Right lobe of liver (tissue), 4 donors: ENCODE measurements around the gene SEMA4D.

ENCODE experiments used
- CTCF ChIP-seq, 4 donors: fragments of 200-600 bp in 3 of 4; fragments of 450-650 bp in 1 of 4; IDR thresholded peaks; one replicate each; pipeline versions ENCODE4 v1.5.1 to v1.8.0; 2016 to 2022; ENCODE audit warnings: antibody characterized with exemption in 4 of 4, mild to moderate bottlenecking in 2 of 4
- POLR2A ChIP-seq: fragments of 450-650 bp; IDR thresholded peaks from one replicate; pipeline ENCODE4 v1.6.1; 2017; ENCODE audit warnings: antibody characterized with exemption, mild to moderate bottlenecking
- donor health status: DM: no; HTN: no; CAD: no.
- donor health status: DM: no; HTN: no; CAD: no.
- donor health status: DM: no; HTN: yes; CAD: no.

DNA sequence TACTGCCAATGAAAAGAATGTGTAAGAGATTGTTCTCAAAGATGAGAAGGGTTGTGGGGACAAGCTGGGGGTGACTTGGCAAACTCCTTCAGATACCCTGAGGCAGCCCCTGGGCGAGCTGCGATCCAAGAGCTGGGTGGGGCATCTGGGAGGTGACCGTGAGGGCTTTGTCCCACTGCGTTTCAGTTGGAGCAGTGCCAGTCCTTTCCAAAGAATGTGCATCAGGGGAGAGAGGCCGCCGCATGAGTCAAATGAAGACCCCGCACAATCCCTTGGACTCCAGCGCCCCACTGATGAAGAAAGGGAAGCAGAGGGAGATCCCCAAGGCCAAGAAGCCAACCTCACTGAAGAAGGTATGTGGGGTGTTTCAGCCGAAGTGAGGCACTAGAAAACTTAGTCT is 151.2 kb downstream of the SEMA4D start:
- TF ChIP-seq CTCF (IDR thresholded peaks at IDR 0.05): no peak
- no peak for TF ChIP-seq POLR2A
